A172 (cell line): ENCODE data around the gene ATP5PO. TPM values are rescaled to one million over a fixed set of nuclear protein-coding genes. Genes with fewer than 3 reads are reported as not detected.

Source experiments
- DNase-seq: peaks from one replicate; pipeline ENCODE4 v3.0.0-alpha.2; 2015; ENCODE audit warnings: low spot score
- total RNA-seq: library from RNA; depleted of rRNA; stranded (reverse); fragments of >200 nt; shearing (Covaris generic); gene quantifications from 2 replicates; pipeline ENCODE4 v1.2.3, GENCODE V29; 2014; rRNA removed

Gene ATP5PO, protein sequence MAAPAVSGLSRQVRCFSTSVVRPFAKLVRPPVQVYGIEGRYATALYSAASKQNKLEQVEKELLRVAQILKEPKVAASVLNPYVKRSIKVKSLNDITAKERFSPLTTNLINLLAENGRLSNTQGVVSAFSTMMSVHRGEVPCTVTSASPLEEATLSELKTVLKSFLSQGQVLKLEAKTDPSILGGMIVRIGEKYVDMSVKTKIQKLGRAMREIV
- 348 and 477 TPM in 2 replicates for total RNA-seq

DNA sequence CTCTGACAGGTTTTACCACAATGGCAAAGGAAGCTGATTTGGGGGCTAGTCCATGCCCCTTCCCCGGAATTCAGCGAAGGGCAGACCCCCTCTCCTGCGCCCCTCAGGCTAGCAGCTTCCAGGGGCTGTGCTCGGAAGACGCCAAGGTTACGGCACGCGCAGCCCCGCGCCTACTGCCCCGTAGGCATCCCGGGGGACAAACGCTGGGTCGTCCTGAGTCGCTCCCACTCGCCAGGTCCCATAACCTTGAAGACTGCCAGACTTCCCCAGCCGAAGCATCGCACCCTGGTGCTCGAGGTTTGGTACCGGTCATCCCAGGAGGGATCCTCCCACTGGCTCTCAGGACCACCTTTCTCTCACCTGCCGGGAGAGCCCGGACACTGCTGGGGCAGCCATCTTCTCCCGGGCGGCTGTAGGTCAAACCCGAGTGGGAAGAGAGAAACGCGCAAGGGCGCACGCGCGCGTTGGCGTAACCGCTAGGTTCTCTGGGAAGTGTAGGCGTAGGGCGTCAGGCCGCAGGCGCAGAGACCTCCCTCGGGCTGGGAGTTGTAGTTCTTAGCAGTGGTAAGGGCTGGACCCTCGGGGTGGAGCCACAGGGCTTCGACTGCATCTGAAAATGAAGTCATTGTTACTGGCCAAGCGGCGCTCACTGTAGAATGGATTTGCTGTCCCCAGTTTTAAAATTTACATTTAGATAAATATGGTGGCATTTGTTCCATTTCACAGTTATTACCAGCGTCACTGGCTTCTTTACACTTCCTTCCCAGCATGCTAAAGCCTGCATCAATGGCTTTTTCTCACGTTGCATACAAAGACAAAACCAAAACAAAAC lies at the start of gene ATP5PO:
Gene ATP5PO (minus strand): TSS at position 437 of the 832 bp plus-strand sequence. CDS start 41 bp downstream, at position 396.
- peak; percentile 99 for DNase-seq

DNA sequence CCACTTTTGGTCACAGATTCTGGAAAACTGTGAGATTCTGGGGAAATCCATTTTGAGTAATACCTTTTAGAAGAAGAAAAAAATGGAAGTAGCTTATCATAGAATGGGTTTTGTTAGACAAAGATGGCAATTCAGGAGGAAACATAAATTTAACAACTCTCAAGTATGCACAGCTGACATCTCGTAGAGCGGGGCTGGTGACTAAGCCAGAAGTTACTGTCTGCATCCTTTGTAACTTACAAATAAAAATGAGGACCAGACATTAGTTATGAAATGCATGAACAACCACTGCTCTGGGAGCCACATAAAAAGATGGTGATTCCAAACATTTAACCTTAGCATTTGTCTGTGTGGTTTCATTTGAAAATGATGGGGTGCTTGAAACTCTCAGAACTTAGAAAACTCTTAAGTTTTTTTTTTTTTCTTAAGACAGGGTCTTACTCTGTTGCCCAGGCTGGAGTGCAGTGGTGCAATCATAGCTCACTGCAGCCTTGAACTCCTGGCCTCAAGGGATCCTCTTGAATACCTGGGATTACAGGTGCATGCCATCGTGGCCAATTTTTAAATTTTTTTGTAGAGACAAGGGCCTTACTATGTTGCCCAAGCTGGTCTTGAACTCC lies 49.2 kb upstream of the ATP5PO start:
- DNase-seq, result peak; percentile 66

DNA sequence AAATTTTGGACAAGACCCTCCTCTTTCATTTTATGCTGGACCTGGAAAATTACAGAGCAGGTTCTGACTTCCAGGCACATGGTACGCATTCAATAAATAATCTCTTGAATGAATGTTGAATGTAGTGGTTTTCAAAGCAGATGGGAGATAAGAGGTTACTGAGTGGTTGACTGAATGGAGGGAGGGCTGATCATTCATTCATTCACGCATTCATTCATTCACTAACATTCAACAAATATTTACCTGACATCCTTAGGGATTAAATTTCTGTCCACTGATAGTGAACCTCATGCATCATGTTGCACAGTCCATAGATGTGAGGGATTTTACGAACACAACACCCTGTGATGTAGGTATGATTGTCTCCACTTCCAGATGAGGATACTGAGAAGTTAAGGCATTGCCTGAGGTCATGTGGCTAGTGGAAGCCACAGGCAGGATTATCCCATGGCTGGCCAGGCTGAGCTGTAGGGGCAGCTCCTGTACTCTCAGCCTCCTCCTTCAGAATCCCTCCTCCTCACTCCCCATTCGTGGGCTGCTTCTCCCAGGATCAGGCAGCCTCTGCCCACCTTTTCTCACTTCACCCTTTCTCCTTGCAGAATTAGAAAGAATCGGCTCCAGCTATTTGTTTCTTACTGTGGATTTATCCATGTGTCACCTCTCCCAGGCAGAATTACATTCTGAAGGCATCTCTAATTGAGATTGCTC lies 48.4 kb upstream of the ATP5PO start:
- DNase-seq, result no peak

DNA sequence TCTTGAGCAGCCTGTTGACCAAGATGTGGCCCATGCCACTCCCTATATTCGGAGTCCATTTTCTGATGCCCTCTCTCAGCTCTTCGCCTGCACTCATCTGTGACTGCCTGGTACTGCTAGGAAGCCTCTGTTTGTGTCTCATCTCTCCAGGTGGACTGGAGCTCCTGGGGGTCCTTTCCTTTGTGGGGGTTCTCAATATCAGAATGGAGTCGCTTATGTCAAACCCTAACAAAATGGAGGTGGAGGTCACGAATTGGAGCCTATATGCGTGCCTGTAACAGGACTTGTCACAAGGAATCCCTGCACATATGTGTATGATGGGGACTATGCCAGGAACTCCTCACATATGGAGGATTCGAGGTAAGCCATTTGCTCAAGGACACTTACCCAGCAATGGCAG lies 46.7 kb upstream of the ATP5PO start:
- DNase-seq, result no peak

DNA sequence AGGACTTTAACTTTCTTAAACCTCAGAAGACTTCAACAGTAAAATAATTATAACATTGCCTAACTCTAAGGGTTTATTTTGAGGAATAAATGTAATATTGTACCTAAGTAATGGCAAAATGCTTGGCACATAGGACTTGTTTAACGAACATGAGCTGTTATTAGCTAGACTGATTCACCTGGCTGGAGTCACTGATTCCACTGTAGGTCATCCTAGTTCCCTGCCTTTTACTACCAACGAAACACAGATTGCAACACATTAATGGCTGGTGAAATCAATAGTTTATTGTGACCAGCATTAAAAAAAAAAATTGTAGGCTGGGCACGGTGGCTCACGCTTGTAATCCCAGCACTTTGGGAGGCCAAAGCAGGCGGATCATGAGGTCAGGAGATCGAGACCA lies 45.5 kb upstream of the ATP5PO start:
- no peak for DNase-seq

DNA sequence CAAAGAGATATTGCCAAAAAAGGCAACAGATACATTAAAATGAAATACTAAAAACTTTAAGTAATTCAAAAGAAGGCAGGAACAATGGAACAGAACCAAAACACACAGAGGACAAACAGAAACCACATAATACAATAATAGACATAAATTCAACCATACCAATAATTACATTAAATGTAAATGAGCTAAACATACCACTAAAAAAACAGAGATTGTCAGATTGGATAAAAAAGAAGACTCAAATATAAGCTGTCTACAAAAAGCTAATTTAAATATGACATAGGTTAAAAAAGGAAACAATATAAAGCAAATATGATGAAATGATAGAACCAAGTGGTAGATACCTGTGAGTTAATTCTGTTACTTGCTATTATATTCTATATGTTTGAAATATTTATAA lies 44.1 kb upstream of the ATP5PO start:
- DNase-seq, result no peak

DNA sequence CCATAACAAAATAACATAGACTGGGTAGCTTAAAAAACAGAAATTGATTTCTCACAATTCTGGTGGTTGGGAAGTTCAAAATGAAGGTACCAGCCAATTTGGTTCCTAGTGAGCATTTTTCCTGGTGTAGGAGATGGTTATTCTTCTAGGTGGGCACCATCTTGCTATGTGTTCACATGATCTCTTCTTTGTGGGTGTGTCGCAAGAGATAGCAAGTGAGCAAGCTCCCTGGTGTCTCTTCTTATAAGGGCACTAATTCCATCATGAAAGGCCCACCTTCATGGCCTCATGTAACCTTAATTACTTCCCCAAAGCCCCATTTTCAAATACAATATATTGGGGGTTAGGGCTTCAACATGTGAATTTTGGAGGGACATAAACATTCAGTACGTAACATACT lies 38.8 kb upstream of the ATP5PO start:
- DNase-seq, result no peak

DNA sequence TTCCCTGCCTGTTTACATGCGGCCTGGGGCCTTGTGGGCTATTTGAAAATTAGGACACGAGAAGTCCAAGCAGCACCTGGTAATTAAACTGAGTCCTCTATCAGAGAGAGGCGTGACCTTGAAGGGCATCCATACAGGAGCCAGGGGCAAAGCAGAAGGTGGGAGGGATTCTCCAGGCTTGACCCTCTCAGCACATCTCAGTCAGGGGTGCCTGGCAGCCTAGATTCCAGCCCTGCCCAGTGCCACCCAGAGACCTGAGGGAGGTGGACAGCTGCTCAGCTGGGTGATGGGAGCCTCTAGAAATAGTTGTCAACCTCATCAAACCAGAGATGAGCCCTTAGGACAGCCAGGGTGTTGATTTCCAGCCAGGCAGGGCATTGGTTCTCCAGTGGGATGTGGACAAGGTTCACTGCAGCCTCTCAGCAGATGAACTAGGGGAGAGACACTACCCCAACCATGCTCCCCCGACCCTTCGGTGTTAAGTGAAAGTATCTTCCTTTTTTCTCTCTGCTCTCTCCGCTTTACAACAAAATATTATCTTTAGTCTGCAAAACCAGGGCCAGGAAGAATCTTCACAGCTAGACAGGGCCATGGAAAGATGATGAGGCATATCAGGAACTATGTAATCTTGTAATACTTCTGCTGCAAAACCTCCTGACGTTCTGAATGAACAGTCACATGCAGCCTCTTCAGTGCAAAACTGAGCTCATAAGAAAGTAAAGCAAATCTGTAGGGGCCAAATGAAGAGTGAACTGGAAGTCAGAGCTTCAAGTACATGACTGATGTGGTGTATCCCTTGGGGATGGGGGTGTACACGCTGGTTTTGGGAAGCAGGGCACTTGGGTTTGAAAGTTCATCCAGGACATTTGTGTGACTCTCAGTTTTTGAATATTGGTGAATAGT lies 35.9 kb upstream of the ATP5PO start:
- no peak for DNase-seq

DNA sequence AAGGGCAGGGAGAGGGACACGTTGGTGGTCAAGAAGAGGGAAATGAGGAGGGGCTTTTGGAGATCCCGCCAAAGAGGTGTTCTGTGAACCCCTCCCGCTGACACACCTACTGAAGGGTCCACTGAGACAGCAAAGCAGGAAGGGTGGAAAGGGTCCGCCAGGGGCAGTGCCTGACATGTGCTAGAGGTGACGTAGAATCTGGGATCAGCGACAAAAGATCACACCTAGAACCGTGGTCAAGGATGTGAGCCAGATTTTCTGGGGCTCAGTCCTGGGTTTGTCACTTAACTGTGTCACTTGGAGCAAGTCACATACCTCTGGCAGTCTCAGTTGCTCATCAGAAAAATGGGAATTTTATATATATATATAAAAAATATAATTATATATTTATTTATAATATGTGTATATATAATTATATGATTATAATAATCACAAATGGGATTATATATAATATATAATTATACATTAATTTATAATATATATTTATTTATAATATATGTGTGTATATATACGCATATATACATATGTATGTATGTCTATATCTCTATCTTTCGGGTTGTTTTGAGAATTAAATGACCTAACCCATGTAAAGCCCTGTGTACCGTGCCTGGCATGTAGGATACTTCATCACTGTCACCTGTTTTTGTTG lies 35.0 kb upstream of the ATP5PO start:
- DNase-seq, result no peak

DNA sequence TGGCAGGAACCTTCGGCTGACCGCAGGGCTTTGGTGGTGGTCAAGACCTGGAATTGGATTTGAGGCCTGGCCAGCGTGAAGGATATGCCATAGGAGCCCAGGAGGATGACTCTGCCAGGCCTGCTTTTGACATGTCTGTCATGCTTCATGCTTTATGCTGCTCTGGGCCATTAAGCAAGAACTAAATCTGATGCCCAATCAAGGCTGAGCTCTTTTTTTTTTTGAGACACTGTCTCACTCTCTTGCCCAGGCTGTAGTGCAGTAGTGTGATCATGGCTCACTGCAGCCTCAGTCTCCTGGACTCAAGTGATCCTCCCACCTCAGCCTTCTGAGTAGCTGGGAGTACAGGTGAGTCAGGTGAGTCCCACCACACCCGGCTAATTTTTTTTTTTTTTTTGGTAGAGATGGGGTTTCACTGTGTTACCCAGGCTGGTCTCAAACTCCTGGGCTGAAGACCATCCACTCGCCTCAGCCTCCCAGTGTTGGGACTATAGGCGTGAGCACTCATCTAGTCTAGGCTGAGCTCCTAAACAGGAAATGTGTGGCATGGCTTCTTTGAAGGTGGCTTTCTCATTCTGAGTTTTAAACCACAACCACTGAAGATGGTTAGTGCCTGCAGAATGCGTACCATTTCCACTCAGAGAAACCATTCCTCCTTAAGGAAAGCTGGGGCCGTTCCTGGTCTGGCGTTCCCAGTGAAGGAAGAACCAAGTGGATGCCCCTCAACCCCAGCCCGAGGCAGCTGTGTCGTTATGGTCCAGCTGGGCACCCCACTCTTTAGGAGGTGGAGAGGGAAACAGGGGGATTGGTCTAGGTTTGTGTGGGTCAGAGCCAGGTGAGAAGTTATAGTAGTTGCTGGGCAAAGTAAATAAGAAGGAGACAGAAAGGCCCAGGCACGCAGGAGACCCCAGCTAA lies 34.2 kb upstream of the ATP5PO start:
- no peak for DNase-seq

DNA sequence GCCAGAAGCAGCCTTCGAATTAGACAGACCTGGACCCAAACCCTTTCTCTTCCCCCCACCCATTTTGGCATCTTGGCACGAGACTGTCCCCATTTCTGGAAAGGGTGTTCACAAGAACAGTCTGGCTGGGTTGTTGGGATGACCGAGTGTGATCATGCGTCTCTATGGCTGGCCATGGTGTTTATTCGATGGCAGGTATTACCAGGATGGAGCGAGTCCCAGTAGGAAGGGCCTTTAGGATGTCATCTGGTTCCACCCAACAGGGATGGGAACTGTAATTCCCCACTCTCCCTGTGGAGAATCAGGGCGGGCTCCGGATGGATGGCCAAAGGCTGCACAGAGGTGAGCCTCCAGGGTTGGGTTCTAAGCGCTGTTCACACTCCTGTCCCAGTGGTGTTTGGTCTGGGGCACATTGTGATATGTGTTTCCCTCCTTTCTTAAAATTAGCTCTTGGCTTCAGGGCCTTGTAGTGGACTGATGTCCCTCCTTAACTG lies 33.4 kb upstream of the ATP5PO start:
- no peak for DNase-seq

DNA sequence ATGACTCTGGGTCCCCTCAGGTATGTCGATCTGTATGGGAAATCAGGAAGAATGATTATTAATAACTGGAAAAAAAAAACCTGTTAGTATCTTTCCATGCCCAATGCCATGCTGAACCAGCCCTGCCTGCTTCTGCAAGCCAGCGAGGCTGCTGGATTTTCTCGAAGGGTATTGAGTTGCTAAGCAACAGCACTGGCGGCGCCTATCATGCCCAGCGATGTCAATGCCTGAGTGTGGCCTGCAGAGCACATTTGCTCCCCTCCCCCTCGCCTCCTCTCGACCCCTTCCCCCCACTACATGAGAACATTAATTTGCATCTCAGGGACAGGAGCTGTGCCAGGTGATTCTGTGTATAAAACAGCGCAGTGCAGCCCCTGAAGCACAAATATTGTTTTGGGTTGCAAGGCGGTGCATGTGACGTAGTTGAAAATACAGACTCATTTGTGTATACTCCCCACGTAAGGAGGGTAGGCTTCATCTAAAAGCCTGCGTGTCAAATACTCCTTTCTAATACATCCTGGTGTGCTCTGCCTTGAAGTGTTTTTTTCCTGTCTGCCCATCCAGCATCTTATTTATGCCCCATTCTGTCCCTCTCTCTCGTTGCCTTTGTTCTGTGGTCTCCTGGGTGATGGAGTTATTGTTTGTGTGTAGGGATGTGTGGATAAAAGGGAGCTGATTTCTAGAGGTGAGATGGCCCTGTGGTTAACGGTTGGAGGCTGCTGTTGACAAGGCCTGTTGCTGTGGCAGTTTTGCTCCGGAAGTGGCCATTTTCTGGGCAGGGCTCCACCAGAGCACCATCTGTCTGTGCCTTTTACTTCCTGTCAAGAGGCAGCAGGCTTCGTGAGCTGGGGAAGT lies 32.7 kb upstream of the ATP5PO start:
- DNase-seq, result peak; percentile 71

DNA sequence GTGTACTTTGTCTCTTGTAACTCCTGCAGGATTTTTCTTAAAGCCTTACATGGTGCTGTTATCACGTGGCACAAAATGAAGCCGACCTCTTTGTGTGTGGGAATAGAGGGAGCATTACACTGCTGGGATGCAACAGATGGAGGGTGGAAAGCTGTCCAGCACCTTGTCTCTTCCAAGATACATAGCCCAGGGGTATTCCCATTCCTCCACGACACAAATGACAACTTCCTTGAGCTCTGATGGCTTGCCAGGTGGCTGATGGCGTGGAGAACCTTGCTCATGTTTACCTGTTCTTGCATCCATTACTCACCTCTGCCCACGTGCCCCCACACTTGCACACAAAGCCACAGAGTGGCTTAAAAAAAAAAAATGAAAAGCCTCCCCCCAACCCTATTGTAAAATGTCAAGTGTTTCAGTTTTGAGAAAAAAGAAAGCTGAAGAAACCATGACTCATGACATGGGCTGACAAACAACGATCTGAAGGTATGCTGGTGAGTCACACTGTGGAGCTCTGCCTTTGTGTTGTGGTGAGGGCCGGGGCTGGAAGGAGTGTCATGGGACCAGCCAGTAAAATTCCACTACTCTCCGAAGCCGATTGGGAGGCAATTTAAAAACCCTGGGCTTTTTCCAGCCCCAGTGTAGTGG lies 32.0 kb upstream of the ATP5PO start:
- DNase-seq, result peak; percentile 99

DNA sequence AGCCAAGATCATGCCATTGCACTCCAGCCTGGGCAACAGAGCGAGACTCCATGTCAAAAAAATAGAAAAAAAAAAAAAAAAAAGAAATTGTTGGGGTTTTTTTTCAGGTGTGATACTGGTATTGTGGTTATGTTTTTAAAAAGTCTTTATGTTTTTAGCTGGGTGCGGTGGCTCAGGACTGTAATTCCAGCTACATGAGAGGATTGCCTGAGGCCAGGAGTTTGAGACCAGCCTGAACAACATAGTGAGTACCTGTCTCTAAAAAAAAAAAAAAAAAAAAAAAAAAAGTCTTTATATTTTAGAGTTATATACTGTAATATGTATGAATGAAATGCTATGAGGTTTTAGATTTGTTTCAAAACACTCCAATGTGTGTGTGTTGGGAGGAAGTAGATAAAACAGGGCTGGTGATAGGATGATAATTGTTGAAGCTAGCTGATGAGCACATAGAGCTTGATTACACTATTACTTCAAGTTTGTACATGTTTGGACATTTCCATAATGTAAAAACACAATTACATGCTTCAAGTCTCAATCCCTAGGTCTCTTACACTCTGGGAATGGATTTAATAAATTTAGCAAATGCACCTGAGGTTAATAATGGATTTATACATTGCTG lies 30.2 kb upstream of the ATP5PO start:
- no peak for DNase-seq

DNA sequence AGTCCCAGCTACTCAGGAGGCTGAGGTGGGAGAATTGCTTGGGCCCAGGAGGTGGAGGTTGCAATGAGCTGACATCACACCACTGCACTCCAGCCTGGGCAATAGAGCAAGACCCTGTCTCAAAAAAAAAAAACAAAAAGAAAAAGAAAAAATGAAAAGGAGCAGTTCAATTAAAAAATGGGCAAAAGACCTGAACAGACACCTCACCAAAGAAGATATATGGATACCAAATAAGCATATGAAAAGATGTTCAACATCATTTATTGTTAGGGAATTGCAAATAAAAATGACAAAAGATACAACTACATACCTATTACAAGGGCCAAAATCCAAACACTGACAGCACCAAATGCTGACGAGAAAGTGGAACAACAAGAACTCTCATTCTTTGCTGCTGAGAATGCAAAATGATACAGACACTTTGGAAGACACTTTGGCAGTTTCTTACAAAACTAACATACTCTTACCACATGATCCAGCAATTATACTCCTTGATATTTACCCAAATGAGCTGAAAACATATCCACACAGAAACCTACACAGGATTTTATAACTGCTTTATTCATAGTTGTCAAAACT lies 28.7 kb upstream of the ATP5PO start:
- no peak for DNase-seq

DNA sequence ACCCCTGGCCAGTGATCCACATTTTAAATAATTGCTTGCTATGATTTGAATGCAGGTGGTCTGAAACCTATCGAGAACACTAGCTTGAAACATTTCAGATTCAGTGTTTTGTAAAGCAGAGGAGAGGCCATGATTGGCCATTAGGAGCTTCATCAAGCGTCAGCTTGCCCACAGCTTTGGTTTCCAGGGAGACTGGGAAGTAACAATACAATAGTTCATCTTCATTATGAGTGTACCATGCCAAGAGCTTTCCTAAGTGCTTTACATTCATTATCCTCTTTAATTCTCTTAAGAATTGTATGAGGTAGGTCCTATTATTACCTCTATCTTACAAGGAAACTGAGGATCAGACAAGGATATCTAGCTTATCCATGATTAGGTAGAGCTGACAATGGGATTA lies 27.7 kb upstream of the ATP5PO start:
- DNase-seq, result no peak

DNA sequence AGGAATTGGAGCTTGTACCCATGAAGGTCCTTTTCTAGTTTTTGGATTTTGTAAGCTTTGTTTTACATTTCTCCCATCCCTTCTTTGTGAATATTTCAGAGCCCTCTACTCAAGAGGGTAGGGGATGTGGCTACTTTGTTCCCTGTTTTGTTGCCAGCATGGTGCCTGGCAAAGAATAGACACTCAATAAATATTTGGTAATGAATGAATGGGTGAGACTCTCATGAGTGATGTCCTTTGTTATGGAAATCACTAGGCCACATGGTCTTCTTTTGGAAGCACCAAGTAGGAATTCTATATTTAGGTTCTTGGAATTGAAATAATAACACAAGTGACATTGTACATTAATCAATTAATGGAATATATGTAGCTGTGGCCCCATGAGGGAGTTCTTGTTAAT lies 26.8 kb upstream of the ATP5PO start:
- DNase-seq, result no peak
